Left renal cortex interstitium (tissue), 4 donors: ENCODE results near the gene C2orf42. TPM values are rescaled to one million over a fixed set of nuclear protein-coding genes. Genes with fewer than 3 reads are reported as not detected.
"Not testable (repeated sequence)": the region's sequence is repeated elsewhere in the genome, so short reads cannot be mapped to it uniquely, and the experiment has no call there.

Experiments used
- DNase-seq, 4 donors: peaks; one replicate each; pipeline ENCODE4 v3.0.0-alpha.2; 2013; ENCODE audit warnings: low read depth in 4 of 4, low spot score in 2 of 4, missing footprints in 1 of 4
- polyA plus RNA-seq, 4 donors: library from polyadenylated mRNA; unstranded; fragments of 120-200 nt; gene quantifications; one replicate each; pipeline ENCODE4 v1.2.1, GENCODE V29; 2013; ENCODE audit not compliant: insufficient read length in 4 of 4

The C2orf42 gene
- polyA plus RNA-seq: 10 to 100 TPM; 16.1 to 18.6 (median 16.9) TPM

- peak; percentile 95 to 98 (median 96) for DNase-seq
These were observed at the start of gene C2orf42 for GRCh38 chr2:70190418-70191243. TSS of gene C2orf42 (minus strand) at chr2:70191019. CDS start at chr2:70181985, 9,034 bp downstream.

- DNase-seq: no peak
These were observed 49.8 kb upstream of the C2orf42 start for GRCh38 chr2:70240599-70240998.

GRCh38 chr2:70233926-70234325, 43.1 kb upstream of the C2orf42 start:
- DNase-seq: no peak

GRCh38 chr2:70226781-70227180, 36.0 kb upstream of the C2orf42 start:
- no peak for DNase-seq

- not testable (repeated sequence) for DNase-seq
These were observed 32.5 kb upstream of the C2orf42 start for GRCh38 chr2:70223305-70223704.

GRCh38 chr2:70214953-70215549, 24.2 kb upstream of the C2orf42 start:
- DNase-seq: no peak

GRCh38 chr2:70214365-70214764, 23.5 kb upstream of the C2orf42 start:
- no peak for DNase-seq

GRCh38 chr2:70212298-70212932, 21.6 kb upstream of the C2orf42 start:
- no peak for DNase-seq

- DNase-seq: no peak
These were observed 20.8 kb upstream of the C2orf42 start for GRCh38 chr2:70211595-70211994.

- DNase-seq: no peak
These were observed 13.6 kb upstream of the C2orf42 start for GRCh38 chr2:70204452-70204851.

GRCh38 chr2:70203086-70203485, 12.3 kb upstream of the C2orf42 start:
- DNase-seq: no peak

GRCh38 chr2:70202236-70202806, 11.5 kb upstream of the C2orf42 start:
- no peak for DNase-seq

- no peak for DNase-seq
These were observed 11.0 kb upstream of the C2orf42 start for GRCh38 chr2:70201831-70202230.

- DNase-seq: no peak
These were observed 10.5 kb upstream of the C2orf42 start for GRCh38 chr2:70201225-70201768.

- no peak for DNase-seq
These were observed 8.6 kb upstream of the C2orf42 start for GRCh38 chr2:70199320-70199864.

GRCh38 chr2:70192516-70192915, 1.7 kb upstream of the C2orf42 start:
- DNase-seq: no peak

GRCh38 chr2:70191244-70191735, 471 bp upstream of the C2orf42 start:
- DNase-seq: no peak

- DNase-seq: no peak
These were observed 2.4 kb downstream of the C2orf42 start for GRCh38 chr2:70188460-70188859.

- DNase-seq: not testable (repeated sequence)
These were observed 3.6 kb downstream of the C2orf42 start for GRCh38 chr2:70187170-70187569.

- DNase-seq: no peak
These were observed 8.1 kb downstream of the C2orf42 start for GRCh38 chr2:70182689-70183088.
